K562 (cell line): ENCODE measurements around the gene EP300. TPM values are rescaled to one million over a fixed set of nuclear protein-coding genes. Genes with fewer than 3 reads are reported as not detected.

Source experiments
- ATAC-seq: fragments of 200-7000 bp; cut with Tn5 transposase; 3 replicates; pipeline ENCODE4 v1.9.1; 2020; ENCODE audit warnings: moderate library complexity
- BruUV-seq: library from RNA; stranded (reverse); fragments of 400-500 nt; replicated peaks from 2 replicates; lab custom pipeline; 2021; lab: Mats Ljungman, UMichigan
- CTCF ChIA-PET: fragments of 300-600 bp; formaldehyde crosslinking; extraction: SDS; loops from one replicate; lab custom pipeline; 2021; ENCODE audit warnings: low intra/inter-chr PET ratio; lab: Yijun Ruan, JAX
- POLR2A ChIA-PET: fragments of 300-600, 350-650 bp; sonication (Branson Sonifier 250); formaldehyde crosslinking; extraction: SDS; loops from one replicate; lab custom pipeline; 2021; ENCODE audit warnings: antibody characterized with exemption, inconsistent platforms; lab: Yijun Ruan, JAX
- DNase-seq, 4 experiments: peaks; one replicate each; pipeline versions ENCODE4 v3.0.0 to v3.0.0-alpha.2; 2011 to 2018; ENCODE audit warnings: low spot score in 3 of 4, mixed read lengths in 3 of 4; ENCODE audit errors: extremely low read depth in 1 of 4
- FAIRE-seq: peaks from 2 replicates; lab custom pipeline; 2011; peaks lifted over from hg19 to GRCh38; lab: Jason Lieb, UNC
- H2AFZ ChIP-seq: 2 replicates; pipeline ENCODE4 v1.6.0; 2011; ENCODE audit warnings: low read depth, low read length, control low read depth, inconsistent platforms
- H3K27ac ChIP-seq: fragments of 200-600 bp; 3 replicates; pipeline ENCODE4 v1.8.0; 2011; ENCODE audit warnings: low read depth, mild to moderate bottlenecking, control low read depth, inconsistent platforms, low read length, moderate library complexity, mixed read lengths; ENCODE audit errors: extremely low read depth
- H3K27me3 ChIP-seq, 2 experiments: fragments of 300-600 bp in 1 of 2; 2 replicates in 1 of 2; 3 replicates in 1 of 2; pipeline versions ENCODE4 v1.6.0 to v1.8.0; 2011; ENCODE audit warnings: inconsistent platforms in 2 of 2, low read length in 2 of 2, mild to moderate bottlenecking in 1 of 2, mixed read lengths in 1 of 2, moderate library complexity in 1 of 2; ENCODE audit not compliant: control insufficient read depth in 2 of 2, insufficient read depth in 2 of 2
- H3K36me3 ChIP-seq: fragments of 300-600 bp; 3 replicates; pipeline ENCODE4 v1.8.0; 2011; ENCODE audit warnings: mild to moderate bottlenecking, low read length, inconsistent platforms; ENCODE audit not compliant: control insufficient read depth, insufficient read depth
- H3K4me1 ChIP-seq, 2 experiments: fragments of 200-600 bp in 1 of 2; replicated peaks in 1 of 2; 2 replicates in 1 of 2; 3 replicates in 1 of 2; pipeline versions ENCODE4 v1.5.1 to v1.8.0; 2011; ENCODE audit warnings: inconsistent platforms in 2 of 2, low read length in 2 of 2, mild to moderate bottlenecking in 1 of 2, mixed read lengths in 1 of 2, moderate library complexity in 1 of 2; ENCODE audit not compliant: control insufficient read depth in 2 of 2, insufficient read depth in 2 of 2
- H3K4me2 ChIP-seq: 2 replicates; pipeline ENCODE4 v1.6.1; 2011; ENCODE audit warnings: low read length, control low read depth, inconsistent platforms, mixed read lengths; ENCODE audit not compliant: insufficient read depth
- H3K4me3 ChIP-seq: fragments of 200-600 bp; sonication (generic), shearing (Covaris generic); 2 replicates; pipeline ENCODE4 v1.5.1; 2016; ENCODE audit warnings: control low read depth, inconsistent platforms
- H3K79me2 ChIP-seq: fragments of 200-600 bp; 3 replicates; pipeline ENCODE4 v1.8.0; 2011; ENCODE audit warnings: low read length, inconsistent platforms; ENCODE audit not compliant: control insufficient read depth, insufficient read depth
- H3K9ac ChIP-seq, 2 experiments: 2 replicates each; pipeline versions ENCODE4 v1.6.0 to v1.6.1; 2011; ENCODE audit warnings: low read depth in 2 of 2, low read length in 2 of 2, control low read depth in 1 of 2, inconsistent platforms in 1 of 2, mild to moderate bottlenecking in 1 of 2, mixed read lengths in 1 of 2; ENCODE audit not compliant: insufficient read depth in 1 of 2
- H3K9me1 ChIP-seq: one replicate; pipeline ENCODE4 v1.6.0; 2011; ENCODE audit warnings: inconsistent platforms, mild to moderate bottlenecking, low read length, moderate library complexity; ENCODE audit not compliant: control insufficient read depth, insufficient read depth
- H3K9me3 ChIP-seq: replicated peaks from 2 replicates; pipeline ENCODE4 v1.5.1; 2011; ENCODE audit warnings: low read depth, low read length, inconsistent platforms; ENCODE audit not compliant: control insufficient read depth, insufficient read depth
- H4K20me1 ChIP-seq: replicated peaks from 2 replicates; pipeline ENCODE4 v1.6.1; 2011; ENCODE audit warnings: low read length, inconsistent platforms, mixed read lengths; ENCODE audit not compliant: control insufficient read depth, insufficient read depth
- BRCA1 ChIP-seq, 2 experiments: fragments of 450-650 bp in 1 of 2; sonication (generic) in 1 of 2; formaldehyde crosslinking in 1 of 2; IDR thresholded peaks; 2 replicates each; pipeline versions ENCODE4 v1.5.0 to v1.6.1; 2017 to 2020; ENCODE audit warnings: mild to moderate bottlenecking in 1 of 2, missing genetic modification reagents in 1 of 2
- CEBPG ChIP-seq, 3 experiments: fragments of 200-800 bp in 1 of 3; sonication (Bioruptor generic) in 1 of 3; sonication (generic) in 1 of 3; formaldehyde crosslinking in 1 of 3; IDR thresholded peaks in 2 of 3; conservative IDR thresholded peaks in 1 of 3; 2 replicates each; pipeline versions ENCODE4 v1.6.1 to v1.8.0; 2016 to 2022; ENCODE audit warnings: missing compliant biosample characterization in 2 of 3, missing genetic modification characterization in 2 of 3, mild to moderate bottlenecking in 1 of 3, missing genetic modification reagents in 1 of 3
- COPS2 ChIP-seq: fragments of 450-650 bp; conservative IDR thresholded peaks from 2 replicates; pipeline ENCODE4 v1.6.1; 2016; ENCODE audit warnings: mild to moderate bottlenecking, moderate library complexity
- CREM ChIP-seq: IDR thresholded peaks from 2 replicates; pipeline ENCODE4 v1.6.1; 2014; ENCODE audit warnings: antibody characterized with exemption, low read depth
- GATAD2A ChIP-seq: fragments of 450-650 bp; IDR thresholded peaks from 2 replicates; pipeline ENCODE4 v1.6.1; 2017
- MCM5 ChIP-seq: fragments of 450-650 bp; IDR thresholded peaks from 2 replicates; pipeline ENCODE4 v1.6.1; 2016; ENCODE audit warnings: low read depth
- SIN3A ChIP-seq, 2 experiments: fragments of 150-350 bp in 1 of 2; IDR thresholded peaks; 2 replicates each; pipeline ENCODE4 v1.6.1; 2011 to 2016; ENCODE audit warnings: borderline replicate concordance in 2 of 2, low read depth in 2 of 2, low read length in 2 of 2, mild to moderate bottlenecking in 2 of 2, moderate library complexity in 2 of 2; ENCODE audit not compliant: control insufficient read depth in 1 of 2
- U2AF2 ChIP-seq: fragments of 200-400 bp; formaldehyde crosslinking; optimal IDR thresholded peaks from 2 replicates; pipeline ENCODE3; 2017; ENCODE audit warnings: low read depth, mild to moderate bottlenecking, low read length
- ZKSCAN3 ChIP-seq: fragments of 250-450 bp; sonication (Bioruptor Pico); IDR thresholded peaks from 2 replicates; pipeline ENCODE4 v1.4.0; 2020
- WGBS: fragments of 100-300 bp; shearing (Covaris generic); methylation state at CpG from one replicate; pipeline ENCODE4 v1.1.6; 2016; ENCODE audit warnings: low coverage, mixed read lengths; ENCODE audit not compliant: insufficient coverage; ENCODE audit errors: missing lambda C conversion rate; 5-methylcytosine and 5-hydroxymethylcytosine counted together
- in situ Hi-C: fragments of 300-500 bp; cut with MboI; formaldehyde crosslinking; loops from 4 replicates; pipeline ENCODE4 v1.15.0; 2018; ENCODE audit warnings: inconsistent platforms, mixed read lengths
- intact Hi-C: fragments of 100-400 bp; cut with micrococcal nuclease; formaldehyde crosslinking; loops from 2 replicates; pipeline ENCODE4 v1.14.2; 2022
- polyA plus RNA-seq, 8 experiments: library from polyadenylated mRNA; depleted of rRNA in 4 of 8; stranded (reverse) in 5 of 8; unstranded in 3 of 8; fragments of >200 nt; fragmentation: Nextera tagmentation in 2 of 8; fragmentation: Illumina TruSeq in 1 of 8; extraction: Ambion mirVana in 2 of 8; extraction: Trizol in 1 of 8; gene quantifications; 2 replicates each; pipeline versions ENCODE4 v1.2.1 to v1.2.3, GENCODE V29; 2011 to 2014; ENCODE audit warnings: inconsistent platforms in 1 of 8, missing spikeins in 1 of 8
- total RNA-seq, 7 experiments: library from RNA; depleted of rRNA in 6 of 7; stranded (reverse); fragments of >200 nt in 6 of 7; fragmentation: Illumina TruSeq in 2 of 7; extraction: Trizol in 2 of 7; gene quantifications; 2 replicates each; pipeline versions ENCODE4 v1.2.1 to v1.2.3, GENCODE V29; 2011 to 2021; ENCODE audit warnings: low replicate concordance in 1 of 7
- TF ChIP-seq, protein P1 (sequence below): fragments of 450-650 bp; formaldehyde crosslinking; IDR thresholded peaks from 2 replicates; pipeline ENCODE4 v1.4.0; 2020; ENCODE audit warnings: mild to moderate bottlenecking, mixed read lengths
- TF ChIP-seq, protein P2 (sequence below): fragments of 150-350 bp; IDR thresholded peaks from 2 replicates; pipeline ENCODE4 v1.6.1; 2014; ENCODE audit warnings: low read depth, mild to moderate bottlenecking, low read length, borderline replicate concordance
- TF ChIP-seq, protein P3 (sequence below): sonication (generic); formaldehyde crosslinking; IDR thresholded peaks from 2 replicates; pipeline ENCODE4 v1.9.0; 2022; ENCODE audit warnings: mild to moderate bottlenecking, missing genetic modification reagents
- TF ChIP-seq, protein P4 (sequence below): fragments of 200-800 bp; sonication (Bioruptor generic); IDR thresholded peaks from 2 replicates; pipeline ENCODE4 v1.6.1; 2017; ENCODE audit warnings: missing genetic modification characterization, missing compliant biosample characterization

Gene EP300
- total and polyA plus RNA-seq, 9 of the 15 experiments (the other 6 are each of a cell fraction or from before 2014, with no cell fraction given): 2.2 to 28.6 (median 10.9) TPM

DNA sequence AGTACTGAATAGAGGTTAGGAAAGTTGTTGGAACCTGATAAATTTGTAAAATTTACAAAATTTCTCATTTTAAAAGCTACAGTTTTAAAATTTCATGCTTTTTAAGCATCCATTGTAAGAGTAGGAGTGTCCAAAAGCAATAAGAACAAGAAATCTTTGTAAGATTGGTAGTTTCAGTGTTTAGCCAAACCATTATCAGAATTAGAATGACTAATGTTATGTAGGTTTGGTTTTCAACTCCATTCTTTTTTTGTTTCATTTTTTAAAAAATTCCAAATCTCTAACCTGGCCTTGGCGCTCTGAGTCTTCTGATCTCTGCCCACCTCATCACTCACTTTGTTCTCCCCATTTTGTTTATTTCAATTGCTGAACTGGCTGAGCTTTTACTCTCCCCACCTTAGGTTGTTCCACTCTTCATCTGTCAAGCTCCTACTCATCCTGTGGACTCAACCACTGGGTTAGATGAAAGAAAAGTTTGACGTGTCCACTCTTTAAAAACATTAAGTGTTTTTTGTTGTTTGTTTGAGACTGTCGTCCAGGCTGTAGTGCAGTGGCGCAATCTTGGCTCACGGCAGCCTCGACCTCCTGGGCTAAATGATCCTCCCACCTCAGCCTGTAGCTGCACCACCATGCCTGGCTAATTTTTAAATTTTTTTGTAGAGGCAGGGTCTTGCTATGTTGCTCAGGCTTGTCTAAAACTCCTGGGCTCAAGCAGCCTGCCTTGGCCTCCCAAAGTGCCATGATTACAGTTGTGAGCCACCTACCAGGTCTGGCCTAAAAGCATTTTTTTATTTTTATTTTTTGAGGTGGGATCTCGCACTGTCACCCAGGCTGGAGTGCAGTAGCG lies 14.0 kb downstream of the EP300 start:
- 0 out of 2 replicates have a peak, but pooled peaks cover 3% of the 10 kb centered on the region for H4K20me1 ChIP-seq
- peaks cover 88% of the 10 kb centered on the region for H3K79me2 ChIP-seq
- no TSS peak for BruUV-seq
- DNase-seq (no peak), ATAC-seq (peak; percentile 20; the same call in 1 of the 3 replicates), FAIRE-seq (no peak)
- no peaks in the 10 kb centered on the region for H3K9me1 ChIP-seq
- intact Hi-C loops (no loop called here), in situ Hi-C loops (no loop called here)
- no peak overlapping the region for H3K27ac ChIP-seq
- H3K27me3 ChIP-seq: no peaks in the 10 kb centered on the region
- H3K4me1 ChIP-seq: no peaks in the 10 kb centered on the region
- peaks cover 16% of the 10 kb centered on the region; the same call in 2 of the 3 replicates for H3K36me3 ChIP-seq
- H3K4me3 ChIP-seq: no peak overlapping the region
- no peak overlapping the region for H2AFZ ChIP-seq
- ChIA-PET CTCF (no interaction called here), POLR2A (interaction anchor here (1.1 to 2.1 kb wide), 4 partner anchors 10 to 15 kb away, joined by 3 to 10 read pairs (median 4); partner anchors contain the start of gene EP300)
- H3K9ac ChIP-seq: no peak overlapping the region
- no peak overlapping the region for H3K4me2 ChIP-seq
- H3K9me3 ChIP-seq: no peaks in the 10 kb centered on the region
- WGBS: 54% methylated on average over 6 of the region's 8 CpGs
- TF ChIP-seq, protein P1, sequence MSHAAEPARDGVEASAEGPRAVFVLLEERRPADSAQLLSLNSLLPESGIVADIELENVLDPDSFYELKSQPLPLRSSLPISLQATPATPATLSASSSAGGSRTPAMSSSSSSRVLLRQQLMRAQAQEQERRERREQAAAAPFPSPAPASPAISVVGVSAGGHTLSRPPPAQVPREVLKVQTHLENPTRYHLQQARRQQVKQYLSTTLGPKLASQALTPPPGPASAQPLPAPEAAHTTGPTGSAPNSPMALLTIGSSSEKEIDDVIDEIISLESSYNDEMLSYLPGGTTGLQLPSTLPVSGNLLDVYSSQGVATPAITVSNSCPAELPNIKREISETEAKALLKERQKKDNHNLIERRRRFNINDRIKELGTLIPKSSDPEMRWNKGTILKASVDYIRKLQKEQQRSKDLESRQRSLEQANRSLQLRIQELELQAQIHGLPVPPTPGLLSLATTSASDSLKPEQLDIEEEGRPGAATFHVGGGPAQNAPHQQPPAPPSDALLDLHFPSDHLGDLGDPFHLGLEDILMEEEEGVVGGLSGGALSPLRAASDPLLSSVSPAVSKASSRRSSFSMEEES: no peak
- TF ChIP-seq COPS2: no peak
- no peak for TF ChIP-seq CREM
- no peak for TF ChIP-seq CEBPG (CRISPR knock-in tag; IDR thresholded peaks at IDR 0.05)
- TF ChIP-seq CEBPG (tag; conservative IDR thresholded peaks at IDR 0.05 in 1 of 2, IDR thresholded peaks at IDR 0.05 in 1 of 2): no peak
- TF ChIP-seq ZKSCAN3: no peak
- TF ChIP-seq GATAD2A: no peak
- no peak for TF ChIP-seq SIN3A (IDR thresholded peaks at IDR 0.05; ENCODE audit: borderline replicate concordance in 2 of 2, control insufficient read depth in 1 of 2, low read depth in 2 of 2, low read length in 2 of 2)
- TF ChIP-seq, protein P2, sequence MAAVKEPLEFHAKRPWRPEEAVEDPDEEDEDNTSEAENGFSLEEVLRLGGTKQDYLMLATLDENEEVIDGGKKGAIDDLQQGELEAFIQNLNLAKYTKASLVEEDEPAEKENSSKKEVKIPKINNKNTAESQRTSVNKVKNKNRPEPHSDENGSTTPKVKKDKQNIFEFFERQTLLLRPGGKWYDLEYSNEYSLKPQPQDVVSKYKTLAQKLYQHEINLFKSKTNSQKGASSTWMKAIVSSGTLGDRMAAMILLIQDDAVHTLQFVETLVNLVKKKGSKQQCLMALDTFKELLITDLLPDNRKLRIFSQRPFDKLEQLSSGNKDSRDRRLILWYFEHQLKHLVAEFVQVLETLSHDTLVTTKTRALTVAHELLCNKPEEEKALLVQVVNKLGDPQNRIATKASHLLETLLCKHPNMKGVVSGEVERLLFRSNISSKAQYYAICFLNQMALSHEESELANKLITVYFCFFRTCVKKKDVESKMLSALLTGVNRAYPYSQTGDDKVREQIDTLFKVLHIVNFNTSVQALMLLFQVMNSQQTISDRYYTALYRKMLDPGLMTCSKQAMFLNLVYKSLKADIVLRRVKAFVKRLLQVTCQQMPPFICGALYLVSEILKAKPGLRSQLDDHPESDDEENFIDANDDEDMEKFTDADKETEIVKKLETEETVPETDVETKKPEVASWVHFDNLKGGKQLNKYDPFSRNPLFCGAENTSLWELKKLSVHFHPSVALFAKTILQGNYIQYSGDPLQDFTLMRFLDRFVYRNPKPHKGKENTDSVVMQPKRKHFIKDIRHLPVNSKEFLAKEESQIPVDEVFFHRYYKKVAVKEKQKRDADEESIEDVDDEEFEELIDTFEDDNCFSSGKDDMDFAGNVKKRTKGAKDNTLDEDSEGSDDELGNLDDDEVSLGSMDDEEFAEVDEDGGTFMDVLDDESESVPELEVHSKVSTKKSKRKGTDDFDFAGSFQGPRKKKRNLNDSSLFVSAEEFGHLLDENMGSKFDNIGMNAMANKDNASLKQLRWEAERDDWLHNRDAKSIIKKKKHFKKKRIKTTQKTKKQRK: no peak
- TF ChIP-seq, protein P3, sequence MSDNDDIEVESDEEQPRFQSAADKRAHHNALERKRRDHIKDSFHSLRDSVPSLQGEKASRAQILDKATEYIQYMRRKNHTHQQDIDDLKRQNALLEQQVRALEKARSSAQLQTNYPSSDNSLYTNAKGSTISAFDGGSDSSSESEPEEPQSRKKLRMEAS (CRISPR knock-in tag): no peak
- no peak for TF ChIP-seq U2AF2
- TF ChIP-seq BRCA1 (IDR thresholded peaks at IDR 0.05): no peak
- no peak for TF ChIP-seq BRCA1 (CRISPR knock-in tag; IDR thresholded peaks at IDR 0.05)
- TF ChIP-seq, protein P4, sequence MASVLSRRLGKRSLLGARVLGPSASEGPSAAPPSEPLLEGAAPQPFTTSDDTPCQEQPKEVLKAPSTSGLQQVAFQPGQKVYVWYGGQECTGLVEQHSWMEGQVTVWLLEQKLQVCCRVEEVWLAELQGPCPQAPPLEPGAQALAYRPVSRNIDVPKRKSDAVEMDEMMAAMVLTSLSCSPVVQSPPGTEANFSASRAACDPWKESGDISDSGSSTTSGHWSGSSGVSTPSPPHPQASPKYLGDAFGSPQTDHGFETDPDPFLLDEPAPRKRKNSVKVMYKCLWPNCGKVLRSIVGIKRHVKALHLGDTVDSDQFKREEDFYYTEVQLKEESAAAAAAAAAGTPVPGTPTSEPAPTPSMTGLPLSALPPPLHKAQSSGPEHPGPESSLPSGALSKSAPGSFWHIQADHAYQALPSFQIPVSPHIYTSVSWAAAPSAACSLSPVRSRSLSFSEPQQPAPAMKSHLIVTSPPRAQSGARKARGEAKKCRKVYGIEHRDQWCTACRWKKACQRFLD: no peak
- TF ChIP-seq MCM5: no peak
